ENCODE results near the gene PLEKHG3.

GRCh38 chr14:64700290-64700689 is 3.9 kb upstream of the PLEKHG3 start:
- TF ChIP-seq CTCF (IDR thresholded peaks at IDR 0.05) (no peak), ZFX (IDR thresholded peaks at IDR 0.05; ENCODE audit: borderline replicate concordance) (no peak)

Measured in 22Rv1 (cell line).